ENCODE data around the gene EFHD1.

EFHD1 gene

GRCh38 chr2:232633413-232634205 is at the start of gene EFHD1:
Gene EFHD1, plus strand, starts transcription at chr2:232633604. Its CDS starts 101 bp downstream, at chr2:232633705.
- H3K27ac ChIP-seq = no peak within 1 kb of the TSS
- no peak for TF ChIP-seq CTCF (conservative IDR thresholded peaks at IDR 0.05; ENCODE audit: low read depth)
- DNase-seq (ENCODE audit: low spot score) = peak; percentile 35
- ChIA-PET CTCF (interaction anchor here (0.5 to 0.8 kb wide), 8 partner anchors 10 to 733 kb away, joined by 3 to 6 read pairs (median 3); no protein-coding TSS in a partner anchor), POLR2A (ENCODE audit: low non-redundant PET) (no interaction called here)

GRCh38 chr2:232584238-232584637 is 49.2 kb upstream of the EFHD1 start:
- H3K27ac ChIP-seq = no peak overlapping the region
- TF ChIP-seq CTCF (conservative IDR thresholded peaks at IDR 0.05; ENCODE audit: low read depth) = no peak
- ChIA-PET POLR2A (ENCODE audit: low non-redundant PET) (no interaction called here), CTCF (no interaction called here)
- no peak for DNase-seq (ENCODE audit: low spot score)

GRCh38 chr2:232586943-232587505 is 46.4 kb upstream of the EFHD1 start:
- POLR2A ChIA-PET (ENCODE audit: low non-redundant PET) = no interaction called here
- no peak for DNase-seq (ENCODE audit: low spot score)
- no peak for TF ChIP-seq CTCF (conservative IDR thresholded peaks at IDR 0.05; ENCODE audit: low read depth)
- CTCF ChIA-PET = no interaction called here
- H3K27ac ChIP-seq = peak overlapping the region; percentile 99

GRCh38 chr2:232587512-232587911 is 45.9 kb upstream of the EFHD1 start:
- no peak for TF ChIP-seq CTCF (conservative IDR thresholded peaks at IDR 0.05; ENCODE audit: low read depth)
- CTCF ChIA-PET = no interaction called here
- H3K27ac ChIP-seq = peak overlapping the region; percentile 99
- POLR2A ChIA-PET (ENCODE audit: low non-redundant PET) = no interaction called here
- no peak for DNase-seq (ENCODE audit: low spot score)

GRCh38 chr2:232588031-232588430 is 45.4 kb upstream of the EFHD1 start:
- TF ChIP-seq CTCF (conservative IDR thresholded peaks at IDR 0.05; ENCODE audit: low read depth) = no peak
- no peak for DNase-seq (ENCODE audit: low spot score)
- ChIA-PET CTCF (no interaction called here), POLR2A (ENCODE audit: low non-redundant PET) (no interaction called here)
- H3K27ac ChIP-seq = peak overlapping the region; percentile 99

- peak; percentile 82 for DNase-seq (ENCODE audit: low spot score)
- CTCF ChIA-PET = no interaction called here
- H3K27ac ChIP-seq = peak overlapping the region; percentile 99
- POLR2A ChIA-PET (ENCODE audit: low non-redundant PET) = interaction anchor here (1.0 kb wide), 1 partner anchor 38 kb away, joined by 3 read pairs; the partner anchor contains the start of gene EIF4E2
- TF ChIP-seq CTCF (conservative IDR thresholded peaks at IDR 0.05; ENCODE audit: low read depth) = no peak
Observed at GRCh38 chr2:232588680-232589585, 44.5 kb upstream of the EFHD1 start.
